ENCODE measurements around the gene ALX3.

The ALX3 gene

GRCh38 chr1:110070282-110070669 lies 196 bp downstream of the ALX3 start:
- H3K4me3 ChIP-seq (ENCODE audit: low read depth, low read length): no peak overlapping the region
- TF ChIP-seq, protein P1, sequence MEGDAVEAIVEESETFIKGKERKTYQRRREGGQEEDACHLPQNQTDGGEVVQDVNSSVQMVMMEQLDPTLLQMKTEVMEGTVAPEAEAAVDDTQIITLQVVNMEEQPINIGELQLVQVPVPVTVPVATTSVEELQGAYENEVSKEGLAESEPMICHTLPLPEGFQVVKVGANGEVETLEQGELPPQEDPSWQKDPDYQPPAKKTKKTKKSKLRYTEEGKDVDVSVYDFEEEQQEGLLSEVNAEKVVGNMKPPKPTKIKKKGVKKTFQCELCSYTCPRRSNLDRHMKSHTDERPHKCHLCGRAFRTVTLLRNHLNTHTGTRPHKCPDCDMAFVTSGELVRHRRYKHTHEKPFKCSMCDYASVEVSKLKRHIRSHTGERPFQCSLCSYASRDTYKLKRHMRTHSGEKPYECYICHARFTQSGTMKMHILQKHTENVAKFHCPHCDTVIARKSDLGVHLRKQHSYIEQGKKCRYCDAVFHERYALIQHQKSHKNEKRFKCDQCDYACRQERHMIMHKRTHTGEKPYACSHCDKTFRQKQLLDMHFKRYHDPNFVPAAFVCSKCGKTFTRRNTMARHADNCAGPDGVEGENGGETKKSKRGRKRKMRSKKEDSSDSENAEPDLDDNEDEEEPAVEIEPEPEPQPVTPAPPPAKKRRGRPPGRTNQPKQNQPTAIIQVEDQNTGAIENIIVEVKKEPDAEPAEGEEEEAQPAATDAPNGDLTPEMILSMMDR (IDR thresholded peaks at IDR 0.05; ENCODE audit: low read depth, low read length): no peak

DNA sequence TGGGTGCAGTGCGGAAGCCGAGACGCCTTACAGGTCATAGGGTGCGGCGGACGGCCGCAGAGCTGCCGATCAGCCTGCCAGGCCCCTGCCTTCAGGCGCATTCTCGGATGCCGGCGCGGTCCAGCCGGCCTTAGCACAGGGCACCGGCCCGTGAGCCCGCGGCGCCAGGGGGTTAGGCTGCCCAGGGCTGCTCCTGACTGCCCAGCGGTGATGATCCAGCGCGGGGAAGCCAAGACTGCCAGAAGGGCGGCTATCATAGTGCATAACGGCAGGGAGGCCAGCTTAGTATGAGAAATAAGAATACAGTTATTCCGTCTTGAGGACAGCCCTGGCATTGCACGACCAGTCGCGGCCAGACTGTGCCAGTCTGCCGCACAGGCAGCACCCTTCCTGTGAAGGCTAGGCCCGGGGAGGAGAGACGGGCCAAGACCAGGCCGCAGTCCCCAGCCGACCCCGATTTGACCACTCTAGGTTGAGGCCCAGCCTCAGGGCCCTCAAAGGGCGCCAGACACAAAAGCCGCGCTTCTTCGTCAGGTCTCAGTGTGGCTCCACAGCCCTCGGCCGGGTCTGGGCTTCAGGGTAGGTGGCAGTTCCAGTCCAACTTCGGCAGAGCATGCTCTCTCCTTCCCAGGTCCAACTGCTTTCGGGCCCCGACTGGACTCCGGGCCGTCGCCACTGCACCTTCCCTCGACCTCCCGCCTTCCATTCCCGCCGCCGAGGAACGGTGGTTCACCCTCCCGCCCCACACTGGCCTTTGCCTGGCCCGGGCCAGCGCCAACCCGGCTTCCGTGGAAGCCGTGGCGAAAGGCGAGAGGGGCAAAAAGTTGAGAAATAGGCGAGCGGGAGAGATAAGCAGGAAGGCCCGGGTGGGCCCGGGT lies 829 bp downstream of the ALX3 start:
- TF ChIP-seq, protein P1 (IDR thresholded peaks at IDR 0.05; ENCODE audit: low read depth, low read length): no peak
- H3K4me3 ChIP-seq (ENCODE audit: low read depth, low read length): no peak overlapping the region

- TF ChIP-seq, protein P1 (IDR thresholded peaks at IDR 0.05; ENCODE audit: low read depth, low read length): no peak
- H3K4me3 ChIP-seq (ENCODE audit: low read depth, low read length): no peak overlapping the region
These were observed 1.6 kb downstream of the ALX3 start for GRCh38 chr1:110068646-110069403.

DNA sequence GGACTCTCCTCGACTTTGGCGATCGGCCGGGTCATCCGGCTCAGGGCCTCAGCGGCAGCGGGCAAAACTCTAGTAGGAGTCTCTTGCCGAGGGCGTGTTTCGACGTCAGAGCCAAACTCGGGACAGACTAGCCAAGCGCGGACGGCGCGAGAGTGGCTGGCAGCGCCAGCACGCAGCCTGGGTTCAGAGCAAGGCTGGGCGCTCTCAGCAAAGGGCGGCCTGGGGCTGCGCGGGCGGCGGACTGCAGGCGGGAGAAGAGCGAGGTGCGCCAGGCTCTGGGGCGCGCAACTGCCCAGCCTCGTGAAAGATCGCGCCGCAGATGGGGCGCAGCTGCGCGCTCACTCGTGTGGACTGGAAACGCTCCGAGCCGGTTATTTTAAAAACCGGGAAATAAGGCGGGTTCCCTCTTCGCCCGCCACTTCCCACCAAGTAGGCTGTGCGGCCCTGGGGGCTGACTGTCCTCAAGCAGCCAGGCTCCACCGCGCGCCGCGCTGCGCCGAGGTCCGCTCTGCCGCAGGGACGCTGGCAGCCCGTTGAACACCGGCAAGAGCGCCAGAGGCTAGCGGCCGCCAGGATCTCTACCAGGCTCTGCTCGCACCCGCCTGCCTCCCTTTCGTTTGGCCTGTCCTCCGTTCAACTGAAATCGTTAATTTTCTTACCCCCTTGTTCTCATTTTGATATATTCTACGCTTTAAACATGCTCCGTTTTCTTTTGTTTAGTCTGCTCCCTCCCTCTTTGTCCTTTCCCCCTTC lies 2.4 kb downstream of the ALX3 start:
- TF ChIP-seq, protein P1 (IDR thresholded peaks at IDR 0.05; ENCODE audit: low read depth, low read length): no peak
- no peak overlapping the region for H3K4me3 ChIP-seq (ENCODE audit: low read depth, low read length)

GRCh38 chr1:110067479-110067892 lies 3.0 kb downstream of the ALX3 start:
- TF ChIP-seq, protein P1 (IDR thresholded peaks at IDR 0.05; ENCODE audit: low read depth, low read length): no peak
- no peak overlapping the region for H3K4me3 ChIP-seq (ENCODE audit: low read depth, low read length)

- no peak overlapping the region for H3K4me3 ChIP-seq (ENCODE audit: low read depth, low read length)
- TF ChIP-seq, protein P1 (IDR thresholded peaks at IDR 0.05; ENCODE audit: low read depth, low read length): no peak
These were observed 4.6 kb downstream of the ALX3 start for GRCh38 chr1:110065841-110066240.
